ENCODE data around the gene ZNF280C. TPM values are rescaled to one million over a fixed set of nuclear protein-coding genes. Genes with fewer than 3 reads are reported as not detected.
"Not testable (repeated sequence)": the region's sequence is repeated elsewhere in the genome, so short reads cannot be mapped to it uniquely, and the experiment has no call there.

ZNF280C gene
- total and polyA plus RNA-seq, 3 experiments from 2014 or later: 2.2 to 7.6 (median 7.1) TPM

- POLR2A ChIA-PET: not testable (repeated sequence)
Measured at GRCh38 chrX:130269391-130269790, 692 bp upstream of the ZNF280C start.

GRCh38 chrX:130267956-130268448 lies 697 bp downstream of the ZNF280C start:
- Mint-ChIP-seq H3K27me3 (peaks cover 0 to 5% of the 10 kb centered on the region in 2 donors), H3K9me3 (no peaks in the 10 kb centered on the region), H3K36me3 (peaks cover 0 to 3% (median 0%) of the 10 kb centered on the region in 3 donors), H3K4me3 (peak overlapping the region; percentile 87 to 96 (median 90)), H3K4me1 (peaks cover 12 to 22% (median 19%) of the 10 kb centered on the region in 3 donors), H3K27ac (peak overlapping the region in 7 of 8 donors; percentile 58 to 92 (median 85))
- CTCF ChIA-PET: interaction anchor here (0.6 kb wide), 1 partner anchor 17 kb away, joined by 3 read pairs; no protein-coding TSS in a partner anchor
- Histone ChIP-seq H3K4me3 (ENCODE audit: low read length) (peak overlapping the region; percentile 75), H3K9me3 (ENCODE audit: low read length) (no peaks in the 10 kb centered on the region), H3K4me1 (ENCODE audit: insufficient read depth, low read length) (peaks cover 5% of the 10 kb centered on the region), H3K27me3 (ENCODE audit: insufficient read depth, low read length, poor library complexity, severe bottlenecking) (no peaks in the 10 kb centered on the region), H3K36me3 (ENCODE audit: insufficient read depth, low read length) (no peaks in the 10 kb centered on the region), H3K27ac (ENCODE audit: low read depth, low read length) (peak overlapping the region; percentile 61)
- POLR2A ChIA-PET: interaction anchor here (0.6 kb wide), 2 partner anchors 589 to 635 kb away, joined by 3 read pairs; partner anchors contain the start of gene ENOX2
- no peak for DNase-seq

More at GRCh38 chrX:130269391-130269790, 692 bp upstream of the ZNF280C start:
- not testable (repeated sequence) for H3K27me3 ChIP-seq (ENCODE audit: insufficient read depth, low read length, poor library complexity, severe bottlenecking); H3K4me3 ChIP-seq (ENCODE audit: low read length); H3K9me3 Mint-ChIP-seq; H3K36me3 ChIP-seq (ENCODE audit: insufficient read depth, low read length); H3K27ac ChIP-seq (ENCODE audit: low read depth, low read length); H3K27me3 Mint-ChIP-seq; H3K9me3 ChIP-seq (ENCODE audit: low read length); H3K36me3 Mint-ChIP-seq; DNase-seq; H3K4me1 ChIP-seq (ENCODE audit: insufficient read depth, low read length)
- Mint-ChIP-seq H3K27ac (peak overlapping the region in 1 of 8 donors; percentile 11), H3K4me3 (peak overlapping the region in 1 of 7 donors; percentile 96), H3K4me1 (peaks cover 12 to 22% (median 19%) of the 10 kb centered on the region in 3 donors)
- CTCF ChIA-PET: interaction anchor here (0.9 kb wide), 1 partner anchor 184 kb away, joined by 3 read pairs; no protein-coding TSS in a partner anchor

GRCh38 chrX:130264573-130264972 lies 4.1 kb downstream of the ZNF280C start:
- H3K9me3 Mint-ChIP-seq: no peaks in the 10 kb centered on the region
- H3K36me3 ChIP-seq (ENCODE audit: insufficient read depth, low read length): no peaks in the 10 kb centered on the region
- ChIA-PET CTCF (no interaction called here), POLR2A (interaction anchor here (0.7 kb wide), 1 partner anchor 177 kb away, joined by 6 read pairs; no protein-coding TSS in a partner anchor)
- H3K9me3 ChIP-seq (ENCODE audit: low read length): no peaks in the 10 kb centered on the region
- peaks cover 0 to 4% (median 0%) of the 10 kb centered on the region in 3 donors for H3K36me3 Mint-ChIP-seq
- H3K27ac ChIP-seq (ENCODE audit: low read depth, low read length): no peak overlapping the region
- peaks cover 5% of the 10 kb centered on the region for H3K4me1 ChIP-seq (ENCODE audit: insufficient read depth, low read length)
- peaks cover 0 to 5% of the 10 kb centered on the region in 2 donors for H3K27me3 Mint-ChIP-seq
- H3K27ac Mint-ChIP-seq: no peak overlapping the region
- no peaks in the 10 kb centered on the region for H3K27me3 ChIP-seq (ENCODE audit: insufficient read depth, low read length, poor library complexity, severe bottlenecking)
- no peak overlapping the region for H3K4me3 Mint-ChIP-seq
- no peak for DNase-seq
- peaks cover 12 to 22% (median 19%) of the 10 kb centered on the region in 3 donors for H3K4me1 Mint-ChIP-seq
- no peak overlapping the region for H3K4me3 ChIP-seq (ENCODE audit: low read length)

- no peaks in the 10 kb centered on the region for H3K27me3 ChIP-seq (ENCODE audit: insufficient read depth, low read length, poor library complexity, severe bottlenecking)
- CTCF ChIA-PET: no interaction called here
- Mint-ChIP-seq H3K4me1 (peaks cover 10 to 21% (median 19%) of the 10 kb centered on the region in 3 donors), H3K27ac (no peak overlapping the region), H3K4me3 (no peak overlapping the region), H3K27me3 (peaks cover 0 to 5% of the 10 kb centered on the region in 2 donors), H3K9me3 (no peaks in the 10 kb centered on the region), H3K36me3 (peaks cover 0 to 4% (median 0%) of the 10 kb centered on the region in 3 donors)
- no peak for DNase-seq
- no peak overlapping the region for H3K4me3 ChIP-seq (ENCODE audit: low read length)
- no peaks in the 10 kb centered on the region for H3K9me3 ChIP-seq (ENCODE audit: low read length)
- no peaks in the 10 kb centered on the region for H3K36me3 ChIP-seq (ENCODE audit: insufficient read depth, low read length)
- POLR2A ChIA-PET: no interaction called here
- no peak overlapping the region for H3K27ac ChIP-seq (ENCODE audit: low read depth, low read length)
- peaks cover 5% of the 10 kb centered on the region for H3K4me1 ChIP-seq (ENCODE audit: insufficient read depth, low read length)
Measured at GRCh38 chrX:130263016-130263415, 5.7 kb downstream of the ZNF280C start.

GRCh38 chrX:130262231-130262630 lies 6.5 kb downstream of the ZNF280C start:
- Histone ChIP-seq H3K4me3 (ENCODE audit: low read length) (no peak overlapping the region), H3K4me1 (ENCODE audit: insufficient read depth, low read length) (no peaks in the 10 kb centered on the region), H3K36me3 (ENCODE audit: insufficient read depth, low read length) (no peaks in the 10 kb centered on the region), H3K9me3 (ENCODE audit: low read length) (no peaks in the 10 kb centered on the region), H3K27me3 (ENCODE audit: insufficient read depth, low read length, poor library complexity, severe bottlenecking) (no peaks in the 10 kb centered on the region), H3K27ac (ENCODE audit: low read depth, low read length) (no peak overlapping the region)
- H3K27ac Mint-ChIP-seq: no peak overlapping the region
- H3K27me3 Mint-ChIP-seq: peaks cover 0 to 5% of the 10 kb centered on the region in 2 donors
- no peak for DNase-seq
- no peaks in the 10 kb centered on the region for H3K9me3 Mint-ChIP-seq
- peaks cover 0 to 3% (median 0%) of the 10 kb centered on the region in 3 donors for H3K36me3 Mint-ChIP-seq
- no peak overlapping the region for H3K4me3 Mint-ChIP-seq
- POLR2A ChIA-PET: no interaction called here
- CTCF ChIA-PET: no interaction called here
- peaks cover 3 to 13% (median 11%) of the 10 kb centered on the region in 3 donors for H3K4me1 Mint-ChIP-seq

GRCh38 chrX:130261296-130261893 lies 7.3 kb downstream of the ZNF280C start:
- H3K36me3 ChIP-seq (ENCODE audit: insufficient read depth, low read length): no peaks in the 10 kb centered on the region
- CTCF ChIA-PET: no interaction called here

GRCh38 chrX:130260316-130260715 lies 8.4 kb downstream of the ZNF280C start:
- Mint-ChIP-seq H3K27me3 (peaks cover 0 to 3% of the 10 kb centered on the region in 2 donors), H3K9me3 (no peaks in the 10 kb centered on the region), H3K4me3 (no peak overlapping the region), H3K4me1 (peaks cover 0 to under 1% (median 0%) of the 10 kb centered on the region in 3 donors), H3K36me3 (peaks cover 0 to 5% (median 0%) of the 10 kb centered on the region in 3 donors), H3K27ac (no peak overlapping the region)
- ChIA-PET POLR2A (no interaction called here), CTCF (no interaction called here)
- H3K27ac ChIP-seq (ENCODE audit: low read depth, low read length): no peak overlapping the region
- H3K4me1 ChIP-seq (ENCODE audit: insufficient read depth, low read length): no peaks in the 10 kb centered on the region
- no peak overlapping the region for H3K4me3 ChIP-seq (ENCODE audit: low read length)
- no peaks in the 10 kb centered on the region for H3K36me3 ChIP-seq (ENCODE audit: insufficient read depth, low read length)
- H3K9me3 ChIP-seq (ENCODE audit: low read length): no peaks in the 10 kb centered on the region
- DNase-seq: no peak
- no peaks in the 10 kb centered on the region for H3K27me3 ChIP-seq (ENCODE audit: insufficient read depth, low read length, poor library complexity, severe bottlenecking)

More at GRCh38 chrX:130261296-130261893, 7.3 kb downstream of the ZNF280C start:
- no peak for DNase-seq
- Histone ChIP-seq H3K9me3 (ENCODE audit: low read length) (no peaks in the 10 kb centered on the region), H3K4me1 (ENCODE audit: insufficient read depth, low read length) (no peaks in the 10 kb centered on the region), H3K27ac (ENCODE audit: low read depth, low read length) (no peak overlapping the region), H3K4me3 (ENCODE audit: low read length) (no peak overlapping the region), H3K27me3 (ENCODE audit: insufficient read depth, low read length, poor library complexity, severe bottlenecking) (no peaks in the 10 kb centered on the region)
- Mint-ChIP-seq H3K4me1 (peaks cover 3 to 10% (median 9%) of the 10 kb centered on the region in 3 donors), H3K9me3 (no peaks in the 10 kb centered on the region), H3K27me3 (peaks cover 0 to 5% of the 10 kb centered on the region in 2 donors), H3K36me3 (peaks cover 0 to 3% (median 0%) of the 10 kb centered on the region in 3 donors), H3K27ac (no peak overlapping the region), H3K4me3 (no peak overlapping the region)
- POLR2A ChIA-PET: no interaction called here

GRCh38 chrX:130253916-130254315 lies 14.8 kb downstream of the ZNF280C start:
- Mint-ChIP-seq H3K36me3 (peaks cover 0 to 17% (median 6%) of the 10 kb centered on the region in 3 donors), H3K4me3 (no peak overlapping the region)

More at GRCh38 chrX:130253916-130254315, 14.8 kb downstream of the ZNF280C start:
- ChIA-PET CTCF (no interaction called here), POLR2A (no interaction called here)
- Mint-ChIP-seq H3K4me1 (peaks cover 20 to 31% (median 31%) of the 10 kb centered on the region in 3 donors), H3K27ac (no peak overlapping the region), H3K27me3 (no peaks in the 10 kb centered on the region), H3K9me3 (peaks cover 0 to 2% (median 0%) of the 10 kb centered on the region in 5 donors)
- Histone ChIP-seq H3K4me1 (ENCODE audit: insufficient read depth, low read length) (no peaks in the 10 kb centered on the region), H3K36me3 (ENCODE audit: insufficient read depth, low read length) (no peaks in the 10 kb centered on the region), H3K27me3 (ENCODE audit: insufficient read depth, low read length, poor library complexity, severe bottlenecking) (no peaks in the 10 kb centered on the region), H3K9me3 (ENCODE audit: low read length) (no peaks in the 10 kb centered on the region), H3K27ac (ENCODE audit: low read depth, low read length) (no peak overlapping the region), H3K4me3 (ENCODE audit: low read length) (no peak overlapping the region)
- DNase-seq: no peak
